DMS 273 (cell line): ENCODE data around the gene EXD3.

Experiments
- DNase-seq: peaks from one replicate; lab custom pipeline; 2025; ENCODE audit not compliant: unreplicated experiment; lab: John Stamatoyannopoulos, UW

Gene EXD3

GRCh38 chr9:137262173-137262908 lies 160.6 kb downstream of the EXD3 start:
- DNase-seq = peak; percentile 67
